Ovary (tissue), 9 donors: Measurements from ENCODE around the gene TSPAN4. TPM values are rescaled to one million over a fixed set of nuclear protein-coding genes. Genes with fewer than 3 reads are reported as not detected.

Experiments
- DNase-seq, 5 donors: peaks; one replicate each; pipeline ENCODE4 v3.0.0-alpha.2; 2019 to 2020
- H3K27ac ChIP-seq, 2 donors: fragments of 200-600 bp; one replicate each; pipeline versions ENCODE4 v1.5.1 to v1.8.0; 2019 to 2022
- H3K27me3 ChIP-seq: fragments of 200-600 bp; one replicate; pipeline ENCODE4 v1.8.0; 2022
- H3K36me3 ChIP-seq: fragments of 200-600 bp; sonication (generic); one replicate; pipeline ENCODE4 v1.5.1; 2019
- H3K4me1 ChIP-seq: one replicate; pipeline ENCODE4 v1.8.1; 2013; ENCODE audit warnings: mild to moderate bottlenecking, moderate library complexity; ENCODE audit not compliant: insufficient read depth
- H3K4me3 ChIP-seq: fragments of 200-600 bp; sonication (generic); one replicate; pipeline ENCODE4 v1.5.1; 2017
- H3K9me3 ChIP-seq, 2 donors: fragments of 200-600 bp in 1 of 2; sonication (generic) in 1 of 2; one replicate each; pipeline versions ENCODE4 v1.5.1 to v1.8.1; 2013 to 2019; ENCODE audit warnings: mild to moderate bottlenecking in 1 of 2, moderate library complexity in 1 of 2
- CTCF ChIP-seq, 3 donors: fragments of 450-650 bp in 2 of 3; fragments of 200-600 bp in 1 of 3; IDR thresholded peaks; one replicate each; pipeline versions ENCODE4 v1.5.1 to v1.8.0; 2016 to 2022; ENCODE audit warnings: antibody characterized with exemption in 3 of 3, mild to moderate bottlenecking in 1 of 3
- EP300 ChIP-seq: sonication (generic); formaldehyde crosslinking; IDR thresholded peaks from one replicate; pipeline ENCODE4 v1.6.1; 2017; ENCODE audit warnings: antibody characterized with exemption
- POLR2A ChIP-seq: fragments of 450-650 bp; IDR thresholded peaks from one replicate; pipeline ENCODE4 v1.6.1; 2017; ENCODE audit warnings: antibody characterized with exemption, mild to moderate bottlenecking, moderate library complexity
- WGBS, 3 donors: extraction: QIAGEN DNeasy Blood & Tissue Kit in 1 of 3; methylation state at CpG; one replicate each; pipeline versions ENCODE4 v1.1.5 to v1.1.7; 2013 to 2017; 5-methylcytosine and 5-hydroxymethylcytosine counted together
- intact Hi-C, 4 donors: fragments of 100-400 bp; cut with DNase I; formaldehyde crosslinking; loops; one replicate each; pipeline versions ENCODE4 v1.11.0 to v1.15.1; 2022 to 2023
- polyA plus RNA-seq, 2 donors: library from polyadenylated mRNA; stranded (reverse); fragments of 200-250 nt in 1 of 2; fragments of 350-450 nt in 1 of 2; fragmentation: Illumina TruSeq in 1 of 2; extraction: RNeasy Lipid Tissue Mini Kit (QIAGEN cat#74804) in 1 of 2; gene quantifications; one replicate each; pipeline ENCODE4 v1.2.3, GENCODE V29; 2013 to 2014
- total RNA-seq, 7 donors: library from RNA; depleted of rRNA in 2 of 7; stranded (reverse); fragments of >200 nt in 2 of 7; fragmentation: NEBNext Ultra II Directional in 3 of 7; extraction: Animal tissue kit (Norgen Biotek cat#: 25700) in 3 of 7; gene quantifications; one replicate each; pipeline versions ENCODE4 v1.1.0 to v1.2.4, GENCODE V29; 2016 to 2023
- donor health status: DM: no; HTN: no; CAD: no; lungs with moderate emphysema.
- donor health status: DM: no; HTN: no; CAD: no.
- donor health status: Bipolar disorder and iron deficiency.
- donor health status: DM: yes; HTN: yes; CAD: no.
- donor health status: DM: no; HTN: no; CAD: no.
- donor health status: DM: yes; HTN: yes; CAD: no.

The TSPAN4 gene
- total and polyA plus RNA-seq, 9 donors: 6.4 to 124 (median 89.7) TPM

- TF ChIP-seq CTCF (IDR thresholded peaks at IDR 0.05): no peak
- TF ChIP-seq EP300: no peak
- TF ChIP-seq POLR2A: no peak
- peak overlapping the region; percentile 83 for H3K4me3 ChIP-seq
- no peaks in the 10 kb centered on the region for H3K27me3 ChIP-seq
- H3K27ac ChIP-seq: peak overlapping the region; percentile 92 to 95
- peaks cover 18% of the 10 kb centered on the region for H3K4me1 ChIP-seq
- no peak for DNase-seq
- H3K36me3 ChIP-seq: no peaks in the 10 kb centered on the region
- WGBS, 3 donors: 29 to 34% (median 31%) methylated on average over 36 of the region's 36 CpGs
- H3K9me3 ChIP-seq: no peaks in the 10 kb centered on the region
- intact Hi-C loops: loop anchor here in 1 of 4 donors (5.0 kb wide), 1 partner anchor 34 kb away; the partner anchor contains the start of genes POLR2L and TSPAN4
Measured at GRCh38 chr11:808427-809286, 34.0 kb upstream of the TSPAN4 start.

DNA sequence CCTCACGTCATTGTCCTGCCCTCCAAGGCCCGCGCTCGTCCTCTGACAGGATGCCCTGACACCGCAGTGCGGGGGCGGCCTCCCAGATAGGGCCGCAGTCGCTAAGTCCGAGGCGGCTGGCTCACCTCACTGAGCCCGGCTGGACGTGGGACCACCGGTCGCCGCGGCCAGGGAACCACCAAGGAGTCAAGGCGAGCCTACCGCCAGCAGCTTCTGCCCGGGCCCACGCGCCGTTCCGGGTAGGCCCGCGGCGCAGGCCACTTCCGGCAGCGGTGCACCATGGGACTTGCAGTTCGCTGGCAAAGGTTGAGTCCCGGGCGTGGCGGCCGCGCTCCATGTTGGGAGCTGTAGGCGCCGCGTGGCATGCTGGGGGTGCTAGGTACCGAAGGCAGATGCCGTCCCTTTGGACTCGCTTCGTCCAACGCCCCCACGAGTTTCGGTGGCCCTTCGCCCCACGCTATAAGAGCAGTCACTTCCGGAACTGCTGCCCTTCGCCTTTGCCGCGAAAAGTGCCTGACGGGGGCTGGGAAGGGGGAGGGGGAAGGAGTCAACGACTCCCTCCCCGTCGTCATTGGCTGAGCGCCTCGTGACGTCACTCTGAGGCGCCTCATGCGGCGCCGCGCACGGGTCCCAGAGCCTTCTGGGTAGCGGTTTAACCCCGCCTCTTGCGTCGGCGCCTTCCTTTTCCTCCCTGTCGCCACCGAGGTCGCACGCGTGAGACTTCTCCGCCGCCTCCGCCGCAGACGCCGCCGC, 33.2 kb upstream of the TSPAN4 start, which contains the start of gene RPLP2:
RPLP2 (plus strand) TSS at position 681 of the 753 bp plus-strand sequence. CDS start 268 bp downstream, outside the sequence.
- peak; percentile 98 to 99 (median 99) for DNase-seq
- WGBS, 3 donors: 0 to 1% (median 0%) methylated on average over 65 to 81 of the region's 81 CpGs
- no peaks in the 10 kb centered on the region for H3K36me3 ChIP-seq
- peaks cover 12% of the 10 kb centered on the region for H3K4me1 ChIP-seq
- no peaks in the 10 kb centered on the region for H3K27me3 ChIP-seq
- intact Hi-C loops: loop anchor here in 1 of 4 donors (5.0 kb wide), 1 partner anchor 33 kb away; the partner anchor contains the start of genes POLR2L and TSPAN4
- peak within 1 kb of the TSS; percentile 92 to 95 for H3K27ac ChIP-seq
- no peaks in the 10 kb centered on the region for H3K9me3 ChIP-seq
- H3K4me3 ChIP-seq: peak within 1 kb of the TSS; percentile 83
- TF ChIP-seq POLR2A (peak; percentile 97), EP300 (peak; percentile 34), CTCF (IDR thresholded peaks at IDR 0.05) (peak in 2 of 3 donors; percentile 19 to 37)

DNA sequence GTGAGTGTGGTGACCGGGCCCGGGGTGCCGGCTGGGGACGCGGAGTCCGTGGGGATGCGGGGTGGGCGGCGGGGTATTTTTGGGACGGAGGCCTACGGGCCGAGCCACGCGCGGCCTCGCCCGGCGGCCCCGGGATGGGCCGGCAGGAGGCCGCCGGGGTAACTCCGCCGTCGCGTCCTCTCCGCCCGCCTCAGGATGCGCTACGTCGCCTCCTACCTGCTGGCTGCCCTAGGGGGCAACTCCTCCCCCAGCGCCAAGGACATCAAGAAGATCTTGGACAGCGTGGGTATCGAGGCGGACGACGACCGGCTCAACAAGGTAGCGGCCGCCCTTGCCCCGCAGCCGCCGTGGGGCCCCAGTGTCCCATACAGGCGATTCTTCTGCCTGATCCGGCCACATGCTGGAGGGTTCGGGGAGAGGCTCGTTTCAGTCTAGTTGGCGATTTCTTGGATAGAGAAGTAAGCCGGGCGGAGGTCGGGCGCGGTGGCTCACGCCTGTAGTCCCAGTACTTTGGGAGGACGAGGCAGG, 32.5 kb upstream of the TSPAN4 start:
- Histone ChIP-seq H3K36me3 (no peaks in the 10 kb centered on the region), H3K9me3 (no peaks in the 10 kb centered on the region), H3K4me3 (peak overlapping the region; percentile 83), H3K27ac (peak overlapping the region; percentile 92 to 95), H3K4me1 (peaks cover 11% of the 10 kb centered on the region), H3K27me3 (no peaks in the 10 kb centered on the region)
- intact Hi-C loops: no loop called here
- 0% methylated on average over 45 to 55 of the region's 55 CpGs for WGBS, 3 donors
- no peak for DNase-seq
- TF ChIP-seq EP300: no peak
- TF ChIP-seq POLR2A: no peak
- TF ChIP-seq CTCF (IDR thresholded peaks at IDR 0.05): no peak
